SK-N-SH treated with all-trans-retinoic acid at 6 μM for 48 hours (cell line): ENCODE data around the gene STK11IP.

ENCODE experiments used
- ARNTL ChIP-seq: fragments of 450-650 bp; formaldehyde crosslinking; IDR thresholded peaks from 2 replicates; pipeline ENCODE4 v1.5.0; 2020; ENCODE audit warnings: low read depth, mild to moderate bottlenecking, moderate library complexity, borderline replicate concordance
- CSRNP3 ChIP-seq: fragments of 250-450 bp; sonication (Bioruptor Pico); IDR thresholded peaks from 2 replicates; pipeline ENCODE4 v1.5.1; 2021; ENCODE audit warnings: mild to moderate bottlenecking, moderate library complexity
- ESRRG ChIP-seq: fragments of 250-450 bp; sonication (Bioruptor Pico); IDR thresholded peaks from 2 replicates; pipeline ENCODE4 v1.6.1; 2021; ENCODE audit warnings: mild to moderate bottlenecking
- GLIS3 ChIP-seq: fragments of 250-450 bp; sonication (Bioruptor Pico); IDR thresholded peaks from 2 replicates; pipeline ENCODE4 v1.5.0; 2020; ENCODE audit warnings: mild to moderate bottlenecking, moderate library complexity
- SNAI2 ChIP-seq: fragments of 250-450 bp; sonication (Bioruptor Pico); IDR thresholded peaks from 2 replicates; pipeline ENCODE4 v1.5.0; 2020; ENCODE audit warnings: mild to moderate bottlenecking, moderate library complexity
- TCF4 ChIP-seq: fragments of 250-450 bp; sonication (Bioruptor Pico); IDR thresholded peaks from 2 replicates; pipeline ENCODE4 v1.8.0; 2021; ENCODE audit warnings: mild to moderate bottlenecking, moderate library complexity, borderline replicate concordance
- TOX ChIP-seq: fragments of 250-450 bp; sonication (Bioruptor Pico); IDR thresholded peaks from 2 replicates; pipeline ENCODE4 v1.8.0; 2021; ENCODE audit warnings: mild to moderate bottlenecking, moderate library complexity, borderline replicate concordance
- TF ChIP-seq, protein P1 (sequence below): fragments of 250-450 bp; sonication (Bioruptor Pico); IDR thresholded peaks from 2 replicates; pipeline ENCODE4 v1.5.0; 2020; ENCODE audit warnings: mild to moderate bottlenecking, moderate library complexity

GRCh38 chr2:219553463-219553963 lies 44.1 kb upstream of the STK11IP start:
- no peak for TF ChIP-seq TOX (CRISPR knock-in tag)
- TF ChIP-seq ARNTL (CRISPR knock-in tag), result no peak
- TF ChIP-seq, protein P1, sequence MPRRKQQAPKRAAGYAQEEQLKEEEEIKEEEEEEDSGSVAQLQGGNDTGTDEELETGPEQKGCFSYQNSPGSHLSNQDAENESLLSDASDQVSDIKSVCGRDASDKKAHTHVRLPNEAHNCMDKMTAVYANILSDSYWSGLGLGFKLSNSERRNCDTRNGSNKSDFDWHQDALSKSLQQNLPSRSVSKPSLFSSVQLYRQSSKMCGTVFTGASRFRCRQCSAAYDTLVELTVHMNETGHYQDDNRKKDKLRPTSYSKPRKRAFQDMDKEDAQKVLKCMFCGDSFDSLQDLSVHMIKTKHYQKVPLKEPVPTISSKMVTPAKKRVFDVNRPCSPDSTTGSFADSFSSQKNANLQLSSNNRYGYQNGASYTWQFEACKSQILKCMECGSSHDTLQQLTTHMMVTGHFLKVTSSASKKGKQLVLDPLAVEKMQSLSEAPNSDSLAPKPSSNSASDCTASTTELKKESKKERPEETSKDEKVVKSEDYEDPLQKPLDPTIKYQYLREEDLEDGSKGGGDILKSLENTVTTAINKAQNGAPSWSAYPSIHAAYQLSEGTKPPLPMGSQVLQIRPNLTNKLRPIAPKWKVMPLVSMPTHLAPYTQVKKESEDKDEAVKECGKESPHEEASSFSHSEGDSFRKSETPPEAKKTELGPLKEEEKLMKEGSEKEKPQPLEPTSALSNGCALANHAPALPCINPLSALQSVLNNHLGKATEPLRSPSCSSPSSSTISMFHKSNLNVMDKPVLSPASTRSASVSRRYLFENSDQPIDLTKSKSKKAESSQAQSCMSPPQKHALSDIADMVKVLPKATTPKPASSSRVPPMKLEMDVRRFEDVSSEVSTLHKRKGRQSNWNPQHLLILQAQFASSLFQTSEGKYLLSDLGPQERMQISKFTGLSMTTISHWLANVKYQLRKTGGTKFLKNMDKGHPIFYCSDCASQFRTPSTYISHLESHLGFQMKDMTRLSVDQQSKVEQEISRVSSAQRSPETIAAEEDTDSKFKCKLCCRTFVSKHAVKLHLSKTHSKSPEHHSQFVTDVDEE, result no peak
- no peak for TF ChIP-seq GLIS3
- TF ChIP-seq SNAI2 (CRISPR knock-in tag), result no peak
- no peak for TF ChIP-seq ESRRG
- no peak for TF ChIP-seq TCF4 (CRISPR knock-in tag)
- TF ChIP-seq CSRNP3 (CRISPR knock-in tag), result no peak
